Ishikawa (cell line): ENCODE data around the gene FRS3.

Source experiments
- RAD21 ChIP-seq: IDR thresholded peaks from 2 replicates; pipeline ENCODE4 v1.6.1; 2012; ENCODE audit warnings: low read depth
- TAF1 ChIP-seq: IDR thresholded peaks from 2 replicates; pipeline ENCODE4 v1.6.1; 2012; ENCODE audit warnings: low read depth, mild to moderate bottlenecking
- ZBTB7A ChIP-seq: IDR thresholded peaks from 2 replicates; pipeline ENCODE4 v1.6.1; 2012; ENCODE audit warnings: low read depth
- TF ChIP-seq, protein P1 (sequence below): IDR thresholded peaks from 2 replicates; pipeline ENCODE4 v1.6.1; 2012; ENCODE audit warnings: low read depth, mild to moderate bottlenecking

DNA sequence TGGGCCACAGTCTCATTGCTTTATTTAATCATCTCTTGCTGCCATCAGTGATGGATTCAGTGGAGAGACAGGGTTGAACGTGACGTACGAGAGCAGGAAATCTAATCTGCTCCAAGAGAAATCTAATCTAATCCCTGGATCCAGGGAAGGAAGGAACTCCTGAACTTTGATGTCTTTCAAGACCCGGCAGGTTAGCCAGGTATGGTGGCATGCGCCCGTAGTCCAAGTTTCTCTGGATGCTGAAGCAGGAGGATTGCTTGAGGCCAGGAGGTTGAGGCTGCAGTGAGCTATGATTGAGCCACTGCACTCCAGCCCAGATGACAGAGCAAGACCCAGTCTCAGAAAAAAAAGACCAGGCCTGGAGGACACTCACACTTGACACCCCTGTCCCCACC is 21.1 kb downstream of the FRS3 start:
- TF ChIP-seq RAD21 (no peak), TAF1 (no peak), ZBTB7A (no peak)
- TF ChIP-seq, protein P1, sequence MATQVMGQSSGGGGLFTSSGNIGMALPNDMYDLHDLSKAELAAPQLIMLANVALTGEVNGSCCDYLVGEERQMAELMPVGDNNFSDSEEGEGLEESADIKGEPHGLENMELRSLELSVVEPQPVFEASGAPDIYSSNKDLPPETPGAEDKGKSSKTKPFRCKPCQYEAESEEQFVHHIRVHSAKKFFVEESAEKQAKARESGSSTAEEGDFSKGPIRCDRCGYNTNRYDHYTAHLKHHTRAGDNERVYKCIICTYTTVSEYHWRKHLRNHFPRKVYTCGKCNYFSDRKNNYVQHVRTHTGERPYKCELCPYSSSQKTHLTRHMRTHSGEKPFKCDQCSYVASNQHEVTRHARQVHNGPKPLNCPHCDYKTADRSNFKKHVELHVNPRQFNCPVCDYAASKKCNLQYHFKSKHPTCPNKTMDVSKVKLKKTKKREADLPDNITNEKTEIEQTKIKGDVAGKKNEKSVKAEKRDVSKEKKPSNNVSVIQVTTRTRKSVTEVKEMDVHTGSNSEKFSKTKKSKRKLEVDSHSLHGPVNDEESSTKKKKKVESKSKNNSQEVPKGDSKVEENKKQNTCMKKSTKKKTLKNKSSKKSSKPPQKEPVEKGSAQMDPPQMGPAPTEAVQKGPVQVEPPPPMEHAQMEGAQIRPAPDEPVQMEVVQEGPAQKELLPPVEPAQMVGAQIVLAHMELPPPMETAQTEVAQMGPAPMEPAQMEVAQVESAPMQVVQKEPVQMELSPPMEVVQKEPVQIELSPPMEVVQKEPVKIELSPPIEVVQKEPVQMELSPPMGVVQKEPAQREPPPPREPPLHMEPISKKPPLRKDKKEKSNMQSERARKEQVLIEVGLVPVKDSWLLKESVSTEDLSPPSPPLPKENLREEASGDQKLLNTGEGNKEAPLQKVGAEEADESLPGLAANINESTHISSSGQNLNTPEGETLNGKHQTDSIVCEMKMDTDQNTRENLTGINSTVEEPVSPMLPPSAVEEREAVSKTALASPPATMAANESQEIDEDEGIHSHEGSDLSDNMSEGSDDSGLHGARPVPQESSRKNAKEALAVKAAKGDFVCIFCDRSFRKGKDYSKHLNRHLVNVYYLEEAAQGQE: no peak
